ENCODE measurements around the gene SAE1. TPM values are rescaled to one million over a fixed set of nuclear protein-coding genes. Genes with fewer than 3 reads are reported as not detected.
A peak's percentile ranks its signal among the peaks of the same experiment; 100 is the strongest.

Gene SAE1
- total and polyA plus RNA-seq, 11 donors: 15.7 to 84.1 (median 49.7) TPM

GRCh38 chr19:47104680-47105079 lies 26.0 kb upstream of the SAE1 start:
- DNase-seq: no peak
- Histone ChIP-seq H3K9me3 (no peaks in the 10 kb centered on the region), H3K27ac (no peak overlapping the region), H3K36me3 (peaks cover 0 to 8% (median 0%) of the 10 kb centered on the region in 9 donors), H3K4me3 (no peak overlapping the region), H3K27me3 (no peaks in the 10 kb centered on the region), H3K4me1 (peaks cover 15 to 75% (median 57%) of the 10 kb centered on the region in 12 donors)
- no peak for ATAC-seq
- intact Hi-C loops (cut with DNase I): loop anchor here in 1 of 10 donors (10.0 kb wide), 1 partner anchor 240 kb away; the partner anchor contains the start of gene ARHGAP35
- no peak for TF ChIP-seq POLR2A (IDR thresholded peaks at IDR 0.05)
- TF ChIP-seq, protein P1, sequence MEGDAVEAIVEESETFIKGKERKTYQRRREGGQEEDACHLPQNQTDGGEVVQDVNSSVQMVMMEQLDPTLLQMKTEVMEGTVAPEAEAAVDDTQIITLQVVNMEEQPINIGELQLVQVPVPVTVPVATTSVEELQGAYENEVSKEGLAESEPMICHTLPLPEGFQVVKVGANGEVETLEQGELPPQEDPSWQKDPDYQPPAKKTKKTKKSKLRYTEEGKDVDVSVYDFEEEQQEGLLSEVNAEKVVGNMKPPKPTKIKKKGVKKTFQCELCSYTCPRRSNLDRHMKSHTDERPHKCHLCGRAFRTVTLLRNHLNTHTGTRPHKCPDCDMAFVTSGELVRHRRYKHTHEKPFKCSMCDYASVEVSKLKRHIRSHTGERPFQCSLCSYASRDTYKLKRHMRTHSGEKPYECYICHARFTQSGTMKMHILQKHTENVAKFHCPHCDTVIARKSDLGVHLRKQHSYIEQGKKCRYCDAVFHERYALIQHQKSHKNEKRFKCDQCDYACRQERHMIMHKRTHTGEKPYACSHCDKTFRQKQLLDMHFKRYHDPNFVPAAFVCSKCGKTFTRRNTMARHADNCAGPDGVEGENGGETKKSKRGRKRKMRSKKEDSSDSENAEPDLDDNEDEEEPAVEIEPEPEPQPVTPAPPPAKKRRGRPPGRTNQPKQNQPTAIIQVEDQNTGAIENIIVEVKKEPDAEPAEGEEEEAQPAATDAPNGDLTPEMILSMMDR (IDR thresholded peaks at IDR 0.05): no peak
- 71 to 85% (median 80%) methylated on average over 7 to 9 of the region's 9 CpGs for WGBS, 4 donors

DNA sequence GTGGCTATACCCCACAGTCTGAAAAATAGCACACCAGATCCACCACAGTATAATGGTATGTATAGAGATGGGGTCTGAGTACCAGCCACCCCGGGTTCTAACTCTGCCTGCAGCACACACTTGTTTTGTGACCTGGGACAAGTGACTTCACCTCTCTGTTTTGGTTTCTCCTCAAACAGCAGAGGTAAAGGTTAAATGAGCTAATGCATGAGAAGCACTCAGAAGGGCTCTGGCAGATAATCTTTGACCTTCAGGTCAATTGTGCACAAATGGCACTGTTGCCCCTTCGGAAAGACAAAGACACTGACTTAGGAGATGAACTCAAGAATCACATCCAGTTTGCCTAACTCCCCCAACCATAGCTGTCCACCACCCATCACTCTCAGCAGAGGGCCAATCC lies 24.8 kb upstream of the SAE1 start:
- DNase-seq (no peak), ATAC-seq (no peak)
- no peak for TF ChIP-seq POLR2A (IDR thresholded peaks at IDR 0.05)
- TF ChIP-seq, protein P1 (IDR thresholded peaks at IDR 0.05): no peak
- H3K4me3 ChIP-seq: no peak overlapping the region
- peaks cover 15 to 85% (median 64%) of the 10 kb centered on the region in 12 donors for H3K4me1 ChIP-seq
- peaks cover 0 to 14% (median 0%) of the 10 kb centered on the region in 9 donors for H3K36me3 ChIP-seq
- 43 to 84% (median 63%) methylated on average over 2 of the region's 2 CpGs for WGBS, 4 donors
- H3K9me3 ChIP-seq: no peaks in the 10 kb centered on the region
- intact Hi-C loops (cut with DNase I): loop anchor here in 1 of 10 donors (10.0 kb wide), 1 partner anchor 241 kb away; the partner anchor contains the start of gene ARHGAP35
- no peaks in the 10 kb centered on the region for H3K27me3 ChIP-seq
- H3K27ac ChIP-seq: peak overlapping the region in 11 of 12 donors; percentile 53 to 100 (median 65)

GRCh38 chr19:47106821-47107201 lies 23.8 kb upstream of the SAE1 start:
- Histone ChIP-seq H3K27ac (peak overlapping the region; percentile 53 to 100 (median 68)), H3K4me3 (peak overlapping the region in 1 of 12 donors; percentile 2), H3K36me3 (peaks cover 0 to 14% (median 0%) of the 10 kb centered on the region in 9 donors), H3K4me1 (peaks cover 15 to 86% (median 61%) of the 10 kb centered on the region in 12 donors), H3K9me3 (no peaks in the 10 kb centered on the region), H3K27me3 (no peaks in the 10 kb centered on the region)
- 51 to 69% (median 62%) methylated on average over 2 of the region's 2 CpGs for WGBS, 4 donors
- DNase-seq (no peak), ATAC-seq (peak in 2 of 4 donors; percentile 31 to 32)
- intact Hi-C loops (cut with DNase I): loop anchor here in 1 of 10 donors (10.0 kb wide), 1 partner anchor 242 kb away; the partner anchor contains the start of gene ARHGAP35
- TF ChIP-seq POLR2A (IDR thresholded peaks at IDR 0.05): no peak
- TF ChIP-seq, protein P1 (IDR thresholded peaks at IDR 0.05): no peak

GRCh38 chr19:47107202-47107952 lies 23.3 kb upstream of the SAE1 start:
- H3K4me3 ChIP-seq: peak overlapping the region in 1 of 12 donors; percentile 7

More at GRCh38 chr19:47107202-47107952, 23.3 kb upstream of the SAE1 start:
- TF ChIP-seq, protein P1 (IDR thresholded peaks at IDR 0.05): no peak
- no peak for TF ChIP-seq POLR2A (IDR thresholded peaks at IDR 0.05)
- intact Hi-C loops (cut with DNase I): loop anchor here in 1 of 10 donors (10.0 kb wide), 1 partner anchor 243 kb away; the partner anchor contains the start of gene ARHGAP35
- WGBS, 4 donors: 22 to 27% (median 25%) methylated on average over 9 of the region's 9 CpGs
- H3K36me3 ChIP-seq: peaks cover 0 to 14% (median 0%) of the 10 kb centered on the region in 9 donors
- no peaks in the 10 kb centered on the region for H3K9me3 ChIP-seq
- no peaks in the 10 kb centered on the region for H3K27me3 ChIP-seq
- H3K27ac ChIP-seq: peak overlapping the region; percentile 53 to 100 (median 84)
- H3K4me1 ChIP-seq: peaks cover 15 to 81% (median 55%) of the 10 kb centered on the region in 12 donors
- ATAC-seq: peak in 2 of 4 donors; percentile 13 to 48
- no peak for DNase-seq

Measured in heart left ventricle (tissue), 16 donors.